Erythroblast (primary cell): Measurements from ENCODE around the gene P3H2.

Source experiments
- GATA1 ChIP-seq: IDR thresholded peaks from 2 replicates; pipeline ENCODE4 v1.6.1; 2011; ENCODE audit warnings: low read depth, mild to moderate bottlenecking, control low read depth, low read length, moderate library complexity
- POLR2A ChIP-seq: IDR thresholded peaks from 2 replicates; pipeline ENCODE4 v1.6.1; 2011; ENCODE audit warnings: mild to moderate bottlenecking, low read length

DNA sequence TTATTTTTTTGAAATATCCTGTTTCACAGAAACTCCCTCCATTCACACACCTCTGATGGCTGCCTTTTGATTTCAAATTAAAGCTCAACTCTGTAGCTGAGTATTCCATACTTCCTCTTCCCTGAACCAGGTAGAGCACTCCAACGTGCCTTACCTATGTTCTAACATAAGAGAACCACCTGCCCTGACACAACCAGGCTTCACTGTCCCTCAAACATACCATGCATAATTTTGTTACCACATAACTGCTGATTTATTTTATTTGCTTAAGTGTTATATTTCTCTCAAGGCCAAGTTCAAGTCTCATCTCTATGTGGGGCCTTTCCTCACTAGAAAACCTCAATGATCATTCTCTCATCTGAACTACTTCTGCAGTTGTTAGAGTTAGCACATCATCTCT, 209.7 kb downstream of the P3H2 start:
- TF ChIP-seq POLR2A (no peak), GATA1 (no peak)
